ENCODE measurements around the gene SLC12A1.

GRCh38 chr15:48315041-48315440 is 108.9 kb downstream of the SLC12A1 start:
- TF ChIP-seq USF2 (IDR thresholded peaks at IDR 0.05): no peak
- no peak for TF ChIP-seq NFE2L2 (conservative IDR thresholded peaks at IDR 0.05; ENCODE audit: low read length)
- no peak for TF ChIP-seq CTCF (IDR thresholded peaks at IDR 0.05)
- TF ChIP-seq POLR2A (IDR thresholded peaks at IDR 0.05; ENCODE audit: low read length): no peak
- no peak for TF ChIP-seq EHMT2 (IDR thresholded peaks at IDR 0.05; ENCODE audit: low read depth)
- TF ChIP-seq HMGXB4 (CRISPR knock-in tag; IDR thresholded peaks at IDR 0.05; ENCODE audit: borderline replicate concordance): no peak
